Measurements from ENCODE around the gene GABRG3.

The GABRG3 gene

GRCh38 chr15:27512281-27513001, 541.5 kb downstream of the GABRG3 start:
- no peak for DNase-seq (ENCODE audit: low read depth)

DNA sequence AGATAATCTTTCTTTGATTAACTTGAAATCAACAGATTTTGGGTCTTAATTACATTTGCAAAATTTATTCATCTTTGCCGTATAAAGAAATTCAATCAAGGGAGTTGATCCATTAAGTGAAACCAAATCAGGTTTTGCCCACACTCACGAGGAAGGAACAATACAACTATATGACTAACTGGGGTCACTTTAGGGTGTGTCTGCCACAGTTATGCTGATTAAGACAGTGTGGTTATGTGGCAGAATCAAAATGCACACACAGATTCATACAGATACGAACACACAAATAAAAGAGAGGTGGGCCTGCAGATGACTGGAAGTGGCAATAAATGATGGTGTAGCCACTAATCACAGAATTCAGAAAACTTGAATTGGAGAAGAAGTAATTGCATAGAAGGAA, 543.5 kb downstream of the GABRG3 start:
- no peak for DNase-seq (ENCODE audit: low read depth)

- no peak for DNase-seq (ENCODE audit: low read depth)
Observed at GRCh38 chr15:27527490-27528067, 556.6 kb downstream of the GABRG3 start.

DNA sequence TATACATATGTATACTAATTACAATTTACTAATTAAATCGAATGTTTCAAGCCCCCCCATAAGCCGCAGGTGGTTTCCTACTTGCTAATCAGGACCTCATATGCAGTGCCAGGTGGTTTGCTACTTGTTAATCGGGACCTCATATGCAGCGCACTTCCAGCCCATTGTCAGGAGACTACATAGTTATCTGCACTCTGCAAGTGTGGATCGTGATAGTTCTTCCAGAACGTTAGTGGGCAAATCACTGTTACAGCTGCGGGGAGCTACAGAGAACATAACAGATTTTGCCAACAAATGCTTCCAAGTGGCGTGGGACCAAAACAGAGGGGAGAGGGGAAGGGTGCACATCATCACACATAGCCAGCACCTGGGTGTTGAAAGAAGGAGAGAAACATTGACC, 558.4 kb downstream of the GABRG3 start:
- DNase-seq (ENCODE audit: low read depth), result no peak

DNA sequence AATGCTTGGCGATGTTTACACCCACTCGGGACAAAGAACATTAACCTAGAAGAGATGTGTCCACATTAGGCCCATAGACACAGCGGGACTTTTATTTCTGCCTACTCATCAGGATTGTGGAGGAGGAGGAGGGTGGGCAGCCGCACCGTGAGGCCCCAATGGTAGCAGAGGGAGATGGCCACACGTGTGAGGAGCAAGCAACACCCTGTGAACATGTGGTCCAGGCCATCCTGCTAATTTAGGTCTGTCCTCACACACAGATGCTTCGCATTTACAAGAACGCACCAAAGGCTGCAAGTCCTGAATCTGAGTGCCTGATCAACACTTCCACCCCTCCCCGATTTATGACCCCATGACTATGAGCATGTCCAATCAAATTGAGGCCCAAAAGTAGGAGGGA, 560.0 kb downstream of the GABRG3 start:
- no peak for DNase-seq (ENCODE audit: low read depth)

DNA sequence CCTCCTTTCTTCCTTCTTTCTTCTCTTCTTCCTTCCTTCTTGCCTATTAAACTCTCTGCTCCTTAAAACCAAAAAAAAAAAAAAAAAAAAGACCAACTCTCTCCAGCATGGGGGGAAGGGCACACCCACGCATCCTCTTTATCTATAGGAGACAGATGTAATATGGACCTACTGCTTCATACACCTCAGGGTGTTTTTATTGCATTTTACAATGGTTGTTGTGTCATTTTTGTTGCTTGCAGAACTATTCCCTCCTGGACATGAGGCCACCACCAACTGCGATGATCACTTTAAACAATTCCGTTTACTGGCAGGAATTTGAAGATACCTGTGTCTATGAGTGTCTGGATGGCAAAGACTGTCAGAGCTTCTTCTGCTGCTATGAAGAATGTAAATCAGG, 561.4 kb downstream of the GABRG3 start:
- DNase-seq (ENCODE audit: low read depth), result no peak

DNA sequence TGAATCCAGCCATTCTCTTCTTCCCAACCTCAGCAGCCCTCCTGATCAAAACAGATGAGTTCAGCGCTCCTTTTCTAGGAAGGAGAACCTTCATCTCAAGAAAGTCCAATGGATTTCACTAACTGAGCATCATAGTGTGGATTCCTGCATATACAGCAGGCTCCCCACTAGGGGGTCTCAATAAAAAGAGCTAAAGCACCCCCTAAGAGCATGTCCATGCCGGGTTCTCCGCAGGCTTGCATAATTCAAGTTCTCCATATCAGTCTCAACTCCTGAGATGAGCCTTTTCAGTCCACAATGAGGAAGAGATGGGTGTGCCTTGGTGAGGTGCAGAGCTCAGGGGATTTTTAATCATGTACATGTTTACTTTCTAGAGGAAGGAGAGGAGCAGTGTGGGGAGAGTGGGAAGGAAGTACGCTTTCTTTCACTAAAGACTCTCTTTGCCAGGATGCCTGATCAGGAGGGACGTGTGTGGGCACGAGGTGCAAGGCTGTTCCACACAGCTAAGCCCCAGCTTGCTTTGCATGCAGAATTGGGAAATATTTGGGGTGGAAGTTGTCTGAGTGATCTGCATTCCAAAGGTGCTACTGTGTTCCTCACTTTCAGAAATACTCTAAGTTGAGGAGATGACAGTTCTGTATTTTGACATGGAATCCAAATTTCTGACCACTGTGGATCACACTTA, 564.6 kb downstream of the GABRG3 start:
- no peak for DNase-seq (ENCODE audit: low read depth)

DNA sequence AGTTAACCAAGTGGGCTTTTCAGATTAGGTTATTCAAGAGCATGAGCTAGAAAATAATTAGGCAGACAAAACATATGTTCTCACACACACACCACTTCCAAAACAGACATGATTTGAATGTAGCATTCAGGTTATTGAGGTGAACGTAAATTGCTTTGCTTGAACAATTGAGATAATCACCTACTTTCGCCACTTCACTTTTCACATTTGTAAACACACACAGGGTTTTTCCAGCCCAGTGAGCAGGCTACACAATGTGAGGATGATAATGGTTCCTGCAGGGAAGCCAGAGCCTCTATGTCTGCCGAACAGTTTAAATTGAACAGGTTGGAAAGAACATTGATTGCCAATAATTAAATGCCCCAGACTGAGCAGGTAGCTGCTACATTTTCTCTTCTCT, 567.3 kb downstream of the GABRG3 start:
- DNase-seq (ENCODE audit: low read depth), result no peak

GRCh38 chr15:27541581-27541980, 570.6 kb downstream of the GABRG3 start:
- no peak for DNase-seq (ENCODE audit: low read depth)

GRCh38 chr15:27545494-27546255, 574.7 kb downstream of the GABRG3 start:
- no peak for DNase-seq (ENCODE audit: low read depth)

DNA sequence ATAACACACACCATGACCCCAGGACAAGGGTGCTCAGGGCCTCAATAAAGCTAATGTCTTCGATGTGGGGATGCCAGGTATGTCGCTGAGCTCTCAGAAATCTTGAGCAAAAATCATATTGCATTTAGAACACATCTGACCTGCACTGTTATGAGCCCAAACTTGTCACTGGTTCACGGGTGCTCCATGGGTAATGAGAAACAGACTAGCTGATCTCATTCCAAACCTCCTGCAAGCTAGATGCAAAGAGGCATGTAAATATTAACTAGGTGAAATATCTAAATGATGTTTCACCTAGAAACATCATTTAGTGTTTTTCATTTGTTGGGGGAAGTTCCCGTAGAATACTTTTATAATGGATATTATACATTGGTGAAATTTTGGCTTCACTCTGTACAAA, 578.8 kb downstream of the GABRG3 start:
- DNase-seq (ENCODE audit: low read depth), result no peak

- DNase-seq (ENCODE audit: low read depth), result no peak
Observed at GRCh38 chr15:27550635-27551034, 579.7 kb downstream of the GABRG3 start.

DNA sequence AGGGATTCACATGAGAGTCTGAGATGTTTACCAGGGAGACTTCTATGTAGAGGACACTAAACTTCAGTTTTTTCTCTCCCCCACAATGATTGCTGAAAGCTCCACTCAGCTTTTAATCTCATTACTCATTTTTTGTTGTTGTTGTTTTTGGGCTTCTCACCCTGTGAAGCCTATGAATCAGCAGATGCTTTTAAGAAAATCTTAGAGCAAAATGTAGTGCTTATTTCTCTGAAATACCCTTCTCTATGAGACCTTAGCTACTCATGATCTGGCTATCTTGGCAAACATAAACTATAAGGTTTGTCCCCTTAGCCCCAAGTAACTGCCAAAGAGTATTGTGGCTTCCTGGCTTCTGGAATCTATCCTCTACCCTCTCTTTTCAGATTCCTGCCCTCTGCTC, 590.8 kb downstream of the GABRG3 start:
- DNase-seq (ENCODE audit: low read depth), result no peak

- DNase-seq (ENCODE audit: low read depth), result no peak
Observed at GRCh38 chr15:27563765-27564370, 592.9 kb downstream of the GABRG3 start.

GRCh38 chr15:27564656-27565055, 593.7 kb downstream of the GABRG3 start:
- no peak for DNase-seq (ENCODE audit: low read depth)

DNA sequence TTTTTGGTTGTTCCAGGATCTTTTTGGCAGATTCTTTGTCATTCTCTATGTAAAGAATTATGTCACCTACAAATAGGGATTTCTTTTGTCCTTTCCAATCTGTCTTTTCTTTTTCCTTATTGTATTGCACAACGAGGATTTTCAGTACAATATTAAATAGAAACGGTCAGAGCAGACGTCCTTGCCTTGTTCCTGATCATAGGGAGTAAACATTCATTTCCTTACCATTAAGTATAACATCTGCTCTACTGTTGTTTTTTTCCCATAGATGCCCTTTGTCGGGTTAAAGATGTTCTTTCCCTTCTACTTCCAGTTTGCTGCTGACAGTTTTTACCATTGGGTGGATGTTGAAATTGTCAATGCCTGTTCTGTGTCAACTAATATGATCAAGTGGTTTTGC, 599.8 kb downstream of the GABRG3 start:
- no peak for DNase-seq (ENCODE audit: low read depth)

DNA sequence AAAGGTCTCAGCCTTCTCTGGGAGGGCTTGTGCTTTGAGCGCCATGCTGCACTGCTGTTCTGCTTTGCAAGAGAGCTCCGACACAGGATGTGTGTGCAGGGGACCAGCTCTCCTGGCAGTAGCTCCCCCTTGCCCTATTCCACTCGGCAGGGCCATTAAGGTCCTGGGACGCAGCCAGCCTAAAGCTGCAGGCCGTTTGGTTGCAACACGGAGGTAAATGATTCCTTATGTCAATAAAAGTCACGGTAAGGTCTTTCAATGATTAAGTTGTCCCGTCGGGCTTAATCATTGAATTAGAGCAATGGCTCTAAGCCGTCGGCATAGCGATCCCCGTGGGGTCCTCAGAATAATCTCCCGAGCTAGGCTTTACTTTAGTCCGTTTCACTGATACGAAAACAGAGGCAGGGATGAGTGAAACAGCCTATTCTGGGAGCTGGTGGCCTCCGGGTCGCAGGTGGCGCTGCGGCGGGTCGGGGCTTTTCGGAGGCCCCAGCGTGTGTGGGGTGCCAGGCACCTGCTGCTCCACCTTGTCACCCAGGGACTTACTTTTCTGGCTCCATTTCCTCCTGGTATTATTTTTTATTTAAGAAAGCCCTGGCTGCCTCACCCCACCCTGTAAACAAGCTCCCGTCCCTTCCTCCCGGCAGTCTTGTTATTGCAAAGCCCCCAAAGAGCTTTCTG, 603.0 kb downstream of the GABRG3 start:
- no peak for DNase-seq (ENCODE audit: low read depth)

DNA sequence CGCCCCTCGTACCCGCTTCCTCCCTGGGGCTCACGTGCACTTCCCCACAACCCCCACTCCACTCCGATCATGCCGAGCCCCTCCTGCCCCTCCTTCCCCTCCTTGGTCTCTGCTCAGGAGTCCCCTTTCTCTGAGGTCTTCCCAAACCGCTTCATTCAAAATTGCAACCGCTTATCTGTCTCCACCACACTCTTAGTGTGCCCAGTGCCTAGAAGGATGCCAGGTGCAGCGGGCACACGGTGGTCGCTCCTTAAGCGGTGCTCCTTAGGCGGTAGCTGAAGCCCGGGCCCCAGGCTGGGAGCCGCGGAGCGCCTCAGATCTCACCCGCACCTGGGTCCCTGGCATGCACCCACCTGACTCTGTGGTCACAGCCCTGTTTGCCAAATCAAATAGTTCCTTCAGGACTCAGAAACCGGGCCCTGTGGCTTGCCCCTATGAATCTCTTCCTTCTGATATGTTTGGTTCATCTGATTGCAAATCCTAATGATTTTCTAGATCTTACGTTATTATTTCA, 603.6 kb downstream of the GABRG3 start:
- no peak for DNase-seq (ENCODE audit: low read depth)

- DNase-seq (ENCODE audit: low read depth), result no peak
Observed at GRCh38 chr15:27575521-27575920, 604.5 kb downstream of the GABRG3 start.

- no peak for DNase-seq (ENCODE audit: low read depth)
Observed at GRCh38 chr15:27576576-27576975, 605.6 kb downstream of the GABRG3 start.

- DNase-seq (ENCODE audit: low read depth), result no peak
Observed at GRCh38 chr15:27579738-27580137, 608.8 kb downstream of the GABRG3 start.

All from stimulated activated CD8-positive, alpha-beta memory T cell treated with anti-CD3 and anti-CD28 coated beads, Interleukin-4, amount 100 ng/mL, for 24 hours (primary cell).